ENCODE measurements around the gene TSR3.
A peak's percentile ranks its signal among the peaks of the same experiment; 100 is the strongest.

The TSR3 gene

GRCh38 chr16:1371054-1371978 lies 19.6 kb upstream of the TSR3 start:
- TF ChIP-seq CTCF (conservative IDR thresholded peaks at IDR 0.05; ENCODE audit: control insufficient read depth, insufficient read depth, low read depth, low read length): no peak
- no peak for DNase-seq (ENCODE audit: low read depth)
- H3K4me3 ChIP-seq (ENCODE audit: control insufficient read depth, low read depth, low read length): no peak overlapping the region

- no peak for TF ChIP-seq CTCF (conservative IDR thresholded peaks at IDR 0.05; ENCODE audit: control insufficient read depth, insufficient read depth, low read depth, low read length)
- no peak for DNase-seq (ENCODE audit: low read depth)
- no peak overlapping the region for H3K4me3 ChIP-seq (ENCODE audit: control insufficient read depth, low read depth, low read length)
Measured at GRCh38 chr16:1367486-1368174, 16.0 kb upstream of the TSR3 start.

GRCh38 chr16:1366712-1367299 lies 15.1 kb upstream of the TSR3 start:
- no peak for TF ChIP-seq CTCF (conservative IDR thresholded peaks at IDR 0.05; ENCODE audit: control insufficient read depth, insufficient read depth, low read depth, low read length)
- no peak for DNase-seq (ENCODE audit: low read depth)
- H3K4me3 ChIP-seq (ENCODE audit: control insufficient read depth, low read depth, low read length): no peak overlapping the region

- no peak overlapping the region for H3K4me3 ChIP-seq (ENCODE audit: control insufficient read depth, low read depth, low read length)
- no peak for TF ChIP-seq CTCF (conservative IDR thresholded peaks at IDR 0.05; ENCODE audit: control insufficient read depth, insufficient read depth, low read depth, low read length)
- DNase-seq (ENCODE audit: low read depth): no peak
Measured at GRCh38 chr16:1366060-1366711, 14.5 kb upstream of the TSR3 start.

- no peak overlapping the region for H3K4me3 ChIP-seq (ENCODE audit: control insufficient read depth, low read depth, low read length)
- DNase-seq (ENCODE audit: low read depth): no peak
- TF ChIP-seq CTCF (conservative IDR thresholded peaks at IDR 0.05; ENCODE audit: control insufficient read depth, insufficient read depth, low read depth, low read length): no peak
Measured at GRCh38 chr16:1364510-1364909, 12.8 kb upstream of the TSR3 start.

GRCh38 chr16:1363501-1364041 lies 11.9 kb upstream of the TSR3 start:
- TF ChIP-seq CTCF (conservative IDR thresholded peaks at IDR 0.05; ENCODE audit: control insufficient read depth, insufficient read depth, low read depth, low read length): peak; percentile 59
- no peak overlapping the region for H3K4me3 ChIP-seq (ENCODE audit: control insufficient read depth, low read depth, low read length)
- DNase-seq (ENCODE audit: low read depth): peak; percentile 29
